GM23248 (cell line): ENCODE results near the gene OS9.
"Not testable (repeated sequence)": the region's sequence is repeated elsewhere in the genome, so short reads cannot be mapped to it uniquely, and the experiment has no call there.

Source experiments
- EZH2 ChIP-seq: fragments of 200-600 bp; sonication (generic); IDR thresholded peaks from 2 replicates; pipeline ENCODE4 v1.6.1; 2018; ENCODE audit warnings: antibody characterized with exemption, mild to moderate bottlenecking; ENCODE audit not compliant: insufficient read depth, poor library complexity, severe bottlenecking
- EZH2phosphoT487 ChIP-seq: fragments of 200-600 bp; sonication (generic); IDR thresholded peaks from 2 replicates; pipeline ENCODE4 v1.6.1; 2018; ENCODE audit warnings: antibody characterized with exemption, moderate library complexity, mild to moderate bottlenecking, low read depth; ENCODE audit not compliant: insufficient read depth

- not testable (repeated sequence) for TF ChIP-seq EZH2phosphoT487, EZH2
These were observed 28.7 kb upstream of the OS9 start for GRCh38 chr12:57665066-57665820.
